Endothelial cell of umbilical vein (primary cell): ENCODE data around the gene GNRHR.

Source experiments
- EZH2 ChIP-seq: IDR thresholded peaks from 2 replicates; pipeline ENCODE4 v1.6.1; 2012; ENCODE audit warnings: borderline replicate concordance, low read depth, mild to moderate bottlenecking, moderate library complexity, low read length, inconsistent platforms; ENCODE audit not compliant: severe bottlenecking
- GATA2 ChIP-seq: IDR thresholded peaks from 2 replicates; pipeline ENCODE4 v1.7.0; 2011; ENCODE audit warnings: low read depth, mild to moderate bottlenecking, moderate library complexity, mixed read lengths, low read length; ENCODE audit not compliant: insufficient read length, insufficient read depth
- JUN ChIP-seq: IDR thresholded peaks from 2 replicates; pipeline ENCODE4 v1.6.1; 2011; ENCODE audit warnings: borderline replicate concordance, low read depth; ENCODE audit not compliant: insufficient read length, insufficient read depth
- POLR2A ChIP-seq: IDR thresholded peaks from 2 replicates; pipeline ENCODE4 v1.6.1; 2012; ENCODE audit warnings: low read depth, mild to moderate bottlenecking, control low read depth, low read length
- POLR2AphosphoS5 ChIP-seq: IDR thresholded peaks from 2 replicates; pipeline ENCODE4 v1.6.1; 2012; ENCODE audit warnings: low read depth, mild to moderate bottlenecking, control low read depth, low read length, moderate library complexity; ENCODE audit not compliant: insufficient read depth
- TF ChIP-seq, protein P1 (sequence below), 2 donors: IDR thresholded peaks; 1 replicate in 1 of 2; 2 replicates in 1 of 2; pipeline ENCODE4 v1.5.1; 2011; ENCODE audit warnings: low read length in 2 of 2, mild to moderate bottlenecking in 2 of 2, moderate library complexity in 2 of 2, control low read depth in 1 of 2, inconsistent platforms in 1 of 2, low read depth in 1 of 2; ENCODE audit not compliant: insufficient read depth in 1 of 2; ENCODE audit errors: extremely low read depth in 1 of 2

GRCh38 chr4:67694662-67695061, 59.5 kb downstream of the GNRHR start:
- no peak for TF ChIP-seq POLR2AphosphoS5
- TF ChIP-seq JUN = no peak
- no peak for TF ChIP-seq POLR2A
- TF ChIP-seq, protein P1, sequence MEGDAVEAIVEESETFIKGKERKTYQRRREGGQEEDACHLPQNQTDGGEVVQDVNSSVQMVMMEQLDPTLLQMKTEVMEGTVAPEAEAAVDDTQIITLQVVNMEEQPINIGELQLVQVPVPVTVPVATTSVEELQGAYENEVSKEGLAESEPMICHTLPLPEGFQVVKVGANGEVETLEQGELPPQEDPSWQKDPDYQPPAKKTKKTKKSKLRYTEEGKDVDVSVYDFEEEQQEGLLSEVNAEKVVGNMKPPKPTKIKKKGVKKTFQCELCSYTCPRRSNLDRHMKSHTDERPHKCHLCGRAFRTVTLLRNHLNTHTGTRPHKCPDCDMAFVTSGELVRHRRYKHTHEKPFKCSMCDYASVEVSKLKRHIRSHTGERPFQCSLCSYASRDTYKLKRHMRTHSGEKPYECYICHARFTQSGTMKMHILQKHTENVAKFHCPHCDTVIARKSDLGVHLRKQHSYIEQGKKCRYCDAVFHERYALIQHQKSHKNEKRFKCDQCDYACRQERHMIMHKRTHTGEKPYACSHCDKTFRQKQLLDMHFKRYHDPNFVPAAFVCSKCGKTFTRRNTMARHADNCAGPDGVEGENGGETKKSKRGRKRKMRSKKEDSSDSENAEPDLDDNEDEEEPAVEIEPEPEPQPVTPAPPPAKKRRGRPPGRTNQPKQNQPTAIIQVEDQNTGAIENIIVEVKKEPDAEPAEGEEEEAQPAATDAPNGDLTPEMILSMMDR (IDR thresholded peaks at IDR 0.05; ENCODE audit: extremely low read depth in 1 of 2, insufficient read depth in 1 of 2, low read depth in 1 of 2, low read length in 2 of 2) = no peak
- no peak for TF ChIP-seq EZH2
- TF ChIP-seq GATA2 = no peak
